Natural killer cell treated with Interleukin-12 subunit alpha and Interleukin-12 subunit beta and Interleukin-15 and Interleukin-18, amount 100 ng/mL, for 72 hours (primary cell): ENCODE measurements around the gene GPATCH8. TPM values are rescaled to one million over a fixed set of nuclear protein-coding genes. Genes with fewer than 3 reads are reported as not detected.
"Not testable (repeated sequence)": the region's sequence is repeated elsewhere in the genome, so short reads cannot be mapped to it uniquely, and the experiment has no call there.

Experiments
- ATAC-seq, 2 donors: fragments of 150-1000 bp; cut with Tn5 transposase in 1 of 2; sonication (Bioruptor Pico), chemical (Tn5 transposase) in 1 of 2; 2 replicates each; pipeline ENCODE4 v1.10.0; 2021
- DNase-seq: peaks from one replicate; pipeline ENCODE4 v3.0.0; 2022; ENCODE audit warnings: low spot score
- H3K27ac Mint-ChIP-seq, 2 donors: 1 replicate in 1 of 2; 2 replicates in 1 of 2; pipeline ENCODE4 v1.8.0; 2022; ENCODE audit warnings: mixed read lengths in 2 of 2, mild to moderate bottlenecking in 1 of 2, moderate library complexity in 1 of 2
- H3K27me3 Mint-ChIP-seq, 2 donors: 1 replicate in 1 of 2; 2 replicates in 1 of 2; pipeline ENCODE4 v1.8.0; 2022; ENCODE audit warnings: mixed read lengths in 2 of 2
- H3K36me3 Mint-ChIP-seq: one replicate; pipeline ENCODE4 v1.8.0; 2022; ENCODE audit warnings: mixed read lengths
- H3K4me1 Mint-ChIP-seq, 2 donors: 1 replicate in 1 of 2; 2 replicates in 1 of 2; pipeline ENCODE4 v1.8.0; 2022; ENCODE audit warnings: low read depth in 2 of 2, mixed read lengths in 2 of 2, mild to moderate bottlenecking in 1 of 2
- H3K4me3 Mint-ChIP-seq: one replicate; pipeline ENCODE4 v1.8.0; 2022; ENCODE audit warnings: mixed read lengths
- H3K9me3 Mint-ChIP-seq: 2 replicates; pipeline ENCODE4 v1.8.0; 2022; ENCODE audit warnings: mixed read lengths
- total RNA-seq, 2 donors: library from RNA; stranded (reverse); gene quantifications; one replicate each; pipeline ENCODE4 v1.2.3, GENCODE V29; 2022

The GPATCH8 gene
- total RNA-seq, 2 donors from 2014 or later: 61.1 to 68.3 TPM

GRCh38 chr17:44414394-44415155, 88.6 kb downstream of the GPATCH8 start:
- H3K4me1 Mint-ChIP-seq: peaks cover 22 to 32% of the 10 kb centered on the region in 2 donors
- H3K4me3 Mint-ChIP-seq: peak overlapping the region; percentile 38
- ATAC-seq (peak in 1 of 2 donors; percentile 57), DNase-seq (no peak)
- no peaks in the 10 kb centered on the region for H3K27me3 Mint-ChIP-seq
- H3K9me3 Mint-ChIP-seq: no peaks in the 10 kb centered on the region
- peak overlapping the region; percentile 42 to 85 for H3K27ac Mint-ChIP-seq
- peaks cover 15% of the 10 kb centered on the region for H3K36me3 Mint-ChIP-seq

- H3K36me3 Mint-ChIP-seq: peaks cover 10% of the 10 kb centered on the region
- no peaks in the 10 kb centered on the region for H3K9me3 Mint-ChIP-seq
- H3K4me3 Mint-ChIP-seq: no peak overlapping the region
- peak overlapping the region in 1 of 2 donors; percentile 74 for H3K27ac Mint-ChIP-seq
- no peak for ATAC-seq
- H3K4me1 Mint-ChIP-seq: peaks cover 24% of the 10 kb centered on the region in 2 donors
- DNase-seq: no peak
- no peaks in the 10 kb centered on the region for H3K27me3 Mint-ChIP-seq
Observed at GRCh38 chr17:44409309-44410028, 93.7 kb downstream of the GPATCH8 start.

- Mint-ChIP-seq H3K27me3 (no peaks in the 10 kb centered on the region), H3K27ac (peak overlapping the region in 1 of 2 donors; percentile 74), H3K4me3 (no peak overlapping the region), H3K9me3 (no peaks in the 10 kb centered on the region), H3K36me3 (peaks cover 11% of the 10 kb centered on the region), H3K4me1 (peaks cover 20 to 21% of the 10 kb centered on the region in 2 donors)
- no peak for ATAC-seq
- DNase-seq: no peak
Observed at GRCh38 chr17:44408786-44409185, 94.4 kb downstream of the GPATCH8 start.

- Mint-ChIP-seq H3K27me3 (no peaks in the 10 kb centered on the region), H3K4me3 (peak overlapping the region; percentile 13), H3K27ac (peak overlapping the region in 1 of 2 donors; percentile 79), H3K4me1 (peaks cover 16 to 23% of the 10 kb centered on the region in 2 donors), H3K9me3 (no peaks in the 10 kb centered on the region), H3K36me3 (peaks cover 18% of the 10 kb centered on the region)
- ATAC-seq: peak; percentile 78 to 91
- DNase-seq: no peak
Observed at GRCh38 chr17:44402564-44403172, 100.5 kb downstream of the GPATCH8 start.

- no peak for ATAC-seq
- H3K27ac Mint-ChIP-seq: peak overlapping the region in 1 of 2 donors; percentile 71
- H3K36me3 Mint-ChIP-seq: peaks cover 18% of the 10 kb centered on the region
- no peak overlapping the region for H3K4me3 Mint-ChIP-seq
- peaks cover 12 to 18% of the 10 kb centered on the region in 2 donors for H3K4me1 Mint-ChIP-seq
- H3K27me3 Mint-ChIP-seq: no peaks in the 10 kb centered on the region
- no peak for DNase-seq
- H3K9me3 Mint-ChIP-seq: no peaks in the 10 kb centered on the region
Observed at GRCh38 chr17:44400226-44400847, 102.9 kb downstream of the GPATCH8 start.

GRCh38 chr17:44398692-44399691, 104.2 kb downstream of the GPATCH8 start:
- no peak for DNase-seq
- Mint-ChIP-seq H3K4me1 (peaks cover 12 to 16% of the 10 kb centered on the region in 2 donors), H3K4me3 (no peak overlapping the region), H3K27ac (no peak overlapping the region), H3K9me3 (no peaks in the 10 kb centered on the region), H3K27me3 (no peaks in the 10 kb centered on the region), H3K36me3 (peaks cover 13% of the 10 kb centered on the region)
- no peak for ATAC-seq

GRCh38 chr17:44397479-44398440, 105.4 kb downstream of the GPATCH8 start:
- peaks cover 13% of the 10 kb centered on the region for H3K36me3 Mint-ChIP-seq
- ATAC-seq (no peak), DNase-seq (no peak)
- H3K4me1 Mint-ChIP-seq: peaks cover 15 to 16% of the 10 kb centered on the region in 2 donors
- H3K9me3 Mint-ChIP-seq: no peaks in the 10 kb centered on the region
- no peak overlapping the region for H3K4me3 Mint-ChIP-seq
- H3K27ac Mint-ChIP-seq: no peak overlapping the region
- no peaks in the 10 kb centered on the region for H3K27me3 Mint-ChIP-seq

GRCh38 chr17:44396946-44397345, 106.3 kb downstream of the GPATCH8 start:
- H3K9me3 Mint-ChIP-seq: no peaks in the 10 kb centered on the region
- DNase-seq (no peak), ATAC-seq (no peak)
- H3K27ac Mint-ChIP-seq: peak overlapping the region in 1 of 2 donors; percentile 27
- peaks cover 13% of the 10 kb centered on the region for H3K36me3 Mint-ChIP-seq
- H3K27me3 Mint-ChIP-seq: no peaks in the 10 kb centered on the region
- peaks cover 10 to 12% of the 10 kb centered on the region in 2 donors for H3K4me1 Mint-ChIP-seq
- H3K4me3 Mint-ChIP-seq: no peak overlapping the region

GRCh38 chr17:44394833-44395232, 108.4 kb downstream of the GPATCH8 start:
- peaks cover 10 to 11% of the 10 kb centered on the region in 2 donors for H3K4me1 Mint-ChIP-seq
- H3K4me3 Mint-ChIP-seq: no peak overlapping the region
- no peak overlapping the region for H3K27ac Mint-ChIP-seq
- H3K36me3 Mint-ChIP-seq: peaks cover 3% of the 10 kb centered on the region
- H3K9me3 Mint-ChIP-seq: no peaks in the 10 kb centered on the region
- no peaks in the 10 kb centered on the region for H3K27me3 Mint-ChIP-seq
- no peak for ATAC-seq
- DNase-seq: no peak

- DNase-seq, H3K36me3 Mint-ChIP-seq, H3K4me3 Mint-ChIP-seq, H3K9me3 Mint-ChIP-seq, H3K27me3 Mint-ChIP-seq, H3K27ac Mint-ChIP-seq, ATAC-seq: not testable (repeated sequence)
- H3K4me1 Mint-ChIP-seq: peaks cover 16 to 17% of the 10 kb centered on the region in 2 donors
Observed at GRCh38 chr17:44394112-44394511, 109.1 kb downstream of the GPATCH8 start.

- DNase-seq: no peak
- Mint-ChIP-seq H3K27ac (peak overlapping the region in 1 of 2 donors; percentile 67), H3K4me1 (peaks cover 16 to 24% of the 10 kb centered on the region in 2 donors), H3K9me3 (no peaks in the 10 kb centered on the region), H3K36me3 (no peaks in the 10 kb centered on the region), H3K27me3 (peaks cover 0 to 5% of the 10 kb centered on the region in 2 donors), H3K4me3 (no peak overlapping the region)
- no peak for ATAC-seq
Observed at GRCh38 chr17:44390250-44390870, 112.8 kb downstream of the GPATCH8 start.
